ENCODE results near the gene NR1I2.

DNA sequence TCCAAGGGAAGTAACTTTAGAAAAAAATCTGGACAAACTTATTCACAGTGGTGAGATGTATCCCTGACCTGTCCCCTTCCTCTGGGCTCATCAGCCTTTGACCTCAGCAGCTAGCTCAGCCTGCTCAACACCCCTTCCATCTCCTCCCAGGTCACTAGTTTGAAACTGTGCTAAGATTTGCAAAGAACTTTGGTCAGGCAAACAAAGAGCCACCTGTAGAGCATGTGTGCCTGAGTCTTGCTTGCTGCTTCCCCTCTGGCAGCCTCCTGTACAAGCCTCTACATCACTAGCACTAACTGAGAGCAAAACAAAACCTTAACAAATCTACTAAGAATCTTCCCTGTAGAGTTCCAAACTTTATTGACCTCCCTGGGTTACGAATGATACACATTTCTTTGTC, 43.9 kb downstream of the NR1I2 start:
- TF ChIP-seq ZFP30 (CRISPR knock-in tag; IDR thresholded peaks at IDR 0.05) (no peak), CREB5 (CRISPR knock-in tag; IDR thresholded peaks at IDR 0.05; ENCODE audit: low read depth) (no peak), TCF4 (CRISPR knock-in tag; IDR thresholded peaks at IDR 0.05; ENCODE audit: borderline replicate concordance) (no peak), ESRRG (CRISPR knock-in tag; IDR thresholded peaks at IDR 0.05) (no peak), TOX (CRISPR knock-in tag; IDR thresholded peaks at IDR 0.05; ENCODE audit: borderline replicate concordance) (no peak), ZFP3 (CRISPR knock-in tag; IDR thresholded peaks at IDR 0.05) (no peak), ISL1 (CRISPR knock-in tag; IDR thresholded peaks at IDR 0.05) (no peak)
- TF ChIP-seq, protein P1, sequence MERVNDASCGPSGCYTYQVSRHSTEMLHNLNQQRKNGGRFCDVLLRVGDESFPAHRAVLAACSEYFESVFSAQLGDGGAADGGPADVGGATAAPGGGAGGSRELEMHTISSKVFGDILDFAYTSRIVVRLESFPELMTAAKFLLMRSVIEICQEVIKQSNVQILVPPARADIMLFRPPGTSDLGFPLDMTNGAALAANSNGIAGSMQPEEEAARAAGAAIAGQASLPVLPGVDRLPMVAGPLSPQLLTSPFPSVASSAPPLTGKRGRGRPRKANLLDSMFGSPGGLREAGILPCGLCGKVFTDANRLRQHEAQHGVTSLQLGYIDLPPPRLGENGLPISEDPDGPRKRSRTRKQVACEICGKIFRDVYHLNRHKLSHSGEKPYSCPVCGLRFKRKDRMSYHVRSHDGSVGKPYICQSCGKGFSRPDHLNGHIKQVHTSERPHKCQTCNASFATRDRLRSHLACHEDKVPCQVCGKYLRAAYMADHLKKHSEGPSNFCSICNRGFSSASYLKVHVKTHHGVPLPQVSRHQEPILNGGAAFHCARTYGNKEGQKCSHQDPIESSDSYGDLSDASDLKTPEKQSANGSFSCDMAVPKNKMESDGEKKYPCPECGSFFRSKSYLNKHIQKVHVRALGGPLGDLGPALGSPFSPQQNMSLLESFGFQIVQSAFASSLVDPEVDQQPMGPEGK (CRISPR knock-in tag; IDR thresholded peaks at IDR 0.05; ENCODE audit: borderline replicate concordance), result no peak
- TF ChIP-seq, protein P2, sequence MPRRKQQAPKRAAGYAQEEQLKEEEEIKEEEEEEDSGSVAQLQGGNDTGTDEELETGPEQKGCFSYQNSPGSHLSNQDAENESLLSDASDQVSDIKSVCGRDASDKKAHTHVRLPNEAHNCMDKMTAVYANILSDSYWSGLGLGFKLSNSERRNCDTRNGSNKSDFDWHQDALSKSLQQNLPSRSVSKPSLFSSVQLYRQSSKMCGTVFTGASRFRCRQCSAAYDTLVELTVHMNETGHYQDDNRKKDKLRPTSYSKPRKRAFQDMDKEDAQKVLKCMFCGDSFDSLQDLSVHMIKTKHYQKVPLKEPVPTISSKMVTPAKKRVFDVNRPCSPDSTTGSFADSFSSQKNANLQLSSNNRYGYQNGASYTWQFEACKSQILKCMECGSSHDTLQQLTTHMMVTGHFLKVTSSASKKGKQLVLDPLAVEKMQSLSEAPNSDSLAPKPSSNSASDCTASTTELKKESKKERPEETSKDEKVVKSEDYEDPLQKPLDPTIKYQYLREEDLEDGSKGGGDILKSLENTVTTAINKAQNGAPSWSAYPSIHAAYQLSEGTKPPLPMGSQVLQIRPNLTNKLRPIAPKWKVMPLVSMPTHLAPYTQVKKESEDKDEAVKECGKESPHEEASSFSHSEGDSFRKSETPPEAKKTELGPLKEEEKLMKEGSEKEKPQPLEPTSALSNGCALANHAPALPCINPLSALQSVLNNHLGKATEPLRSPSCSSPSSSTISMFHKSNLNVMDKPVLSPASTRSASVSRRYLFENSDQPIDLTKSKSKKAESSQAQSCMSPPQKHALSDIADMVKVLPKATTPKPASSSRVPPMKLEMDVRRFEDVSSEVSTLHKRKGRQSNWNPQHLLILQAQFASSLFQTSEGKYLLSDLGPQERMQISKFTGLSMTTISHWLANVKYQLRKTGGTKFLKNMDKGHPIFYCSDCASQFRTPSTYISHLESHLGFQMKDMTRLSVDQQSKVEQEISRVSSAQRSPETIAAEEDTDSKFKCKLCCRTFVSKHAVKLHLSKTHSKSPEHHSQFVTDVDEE (CRISPR knock-in tag; IDR thresholded peaks at IDR 0.05), result no peak
- TF ChIP-seq, protein P3, sequence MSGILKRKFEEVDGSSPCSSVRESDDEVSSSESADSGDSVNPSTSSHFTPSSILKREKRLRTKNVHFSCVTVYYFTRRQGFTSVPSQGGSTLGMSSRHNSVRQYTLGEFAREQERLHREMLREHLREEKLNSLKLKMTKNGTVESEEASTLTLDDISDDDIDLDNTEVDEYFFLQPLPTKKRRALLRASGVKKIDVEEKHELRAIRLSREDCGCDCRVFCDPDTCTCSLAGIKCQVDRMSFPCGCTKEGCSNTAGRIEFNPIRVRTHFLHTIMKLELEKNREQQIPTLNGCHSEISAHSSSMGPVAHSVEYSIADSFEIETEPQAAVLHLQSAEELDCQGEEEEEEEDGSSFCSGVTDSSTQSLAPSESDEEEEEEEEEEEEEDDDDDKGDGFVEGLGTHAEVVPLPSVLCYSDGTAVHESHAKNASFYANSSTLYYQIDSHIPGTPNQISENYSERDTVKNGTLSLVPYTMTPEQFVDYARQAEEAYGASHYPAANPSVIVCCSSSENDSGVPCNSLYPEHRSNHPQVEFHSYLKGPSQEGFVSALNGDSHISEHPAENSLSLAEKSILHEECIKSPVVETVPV (CRISPR knock-in tag; IDR thresholded peaks at IDR 0.05), result no peak
- TF ChIP-seq, protein P4, sequence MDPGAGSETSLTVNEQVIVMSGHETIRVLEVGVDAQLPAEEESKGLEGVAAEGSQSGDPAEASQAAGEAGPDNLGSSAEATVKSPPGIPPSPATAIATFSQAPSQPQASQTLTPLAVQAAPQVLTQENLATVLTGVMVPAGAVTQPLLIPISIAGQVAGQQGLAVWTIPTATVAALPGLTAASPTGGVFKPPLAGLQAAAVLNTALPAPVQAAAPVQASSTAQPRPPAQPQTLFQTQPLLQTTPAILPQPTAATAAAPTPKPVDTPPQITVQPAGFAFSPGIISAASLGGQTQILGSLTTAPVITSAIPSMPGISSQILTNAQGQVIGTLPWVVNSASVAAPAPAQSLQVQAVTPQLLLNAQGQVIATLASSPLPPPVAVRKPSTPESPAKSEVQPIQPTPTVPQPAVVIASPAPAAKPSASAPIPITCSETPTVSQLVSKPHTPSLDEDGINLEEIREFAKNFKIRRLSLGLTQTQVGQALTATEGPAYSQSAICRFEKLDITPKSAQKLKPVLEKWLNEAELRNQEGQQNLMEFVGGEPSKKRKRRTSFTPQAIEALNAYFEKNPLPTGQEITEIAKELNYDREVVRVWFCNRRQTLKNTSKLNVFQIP (CRISPR knock-in tag; IDR thresholded peaks at IDR 0.05; ENCODE audit: borderline replicate concordance, low read depth), result no peak

Measured in SK-N-SH treated with all-trans-retinoic acid at 6 μM for 48 hours (cell line).